ENCODE data around the gene CCDC159.

CCDC159 gene

DNA sequence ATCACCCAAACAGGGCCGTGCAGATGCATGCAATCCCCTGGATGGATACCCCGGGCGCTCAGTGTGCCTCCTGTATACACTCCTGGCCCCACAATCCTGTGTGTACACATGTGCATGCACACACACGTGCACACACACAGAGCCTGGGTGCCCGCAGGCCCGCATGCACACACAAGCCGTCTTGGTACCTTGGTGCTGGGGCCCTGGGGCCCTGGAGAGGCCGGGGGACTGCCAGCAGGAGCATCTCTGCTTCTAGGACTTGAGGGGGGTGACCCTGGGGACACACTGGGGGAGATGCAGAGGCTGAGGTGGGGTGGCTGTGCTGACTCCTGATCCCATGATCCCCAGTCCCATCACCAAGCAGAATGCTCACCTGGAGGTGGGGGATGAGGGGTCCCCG is 53.3 kb downstream of the CCDC159 start:
- DNase-seq, result no peak

DNA sequence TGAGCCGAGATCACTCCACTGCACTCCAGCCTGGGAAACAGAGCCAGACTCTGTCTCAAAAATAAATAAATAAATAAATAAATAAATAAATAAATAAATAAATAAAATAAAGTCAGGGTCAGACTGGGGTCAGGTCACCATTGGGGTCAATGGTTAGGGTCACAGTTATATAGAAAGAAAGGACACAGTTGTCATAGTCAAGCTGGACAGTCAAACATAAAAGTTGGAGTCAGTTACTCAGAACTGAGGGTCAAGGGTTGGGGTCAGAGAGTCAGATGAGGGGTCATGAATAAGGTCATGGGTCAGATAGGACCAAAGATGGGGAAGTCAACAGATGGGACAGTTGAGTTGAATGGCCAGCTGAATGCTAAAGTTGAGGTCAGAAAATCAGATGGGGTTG is 54.5 kb downstream of the CCDC159 start:
- DNase-seq, result no peak

DNA sequence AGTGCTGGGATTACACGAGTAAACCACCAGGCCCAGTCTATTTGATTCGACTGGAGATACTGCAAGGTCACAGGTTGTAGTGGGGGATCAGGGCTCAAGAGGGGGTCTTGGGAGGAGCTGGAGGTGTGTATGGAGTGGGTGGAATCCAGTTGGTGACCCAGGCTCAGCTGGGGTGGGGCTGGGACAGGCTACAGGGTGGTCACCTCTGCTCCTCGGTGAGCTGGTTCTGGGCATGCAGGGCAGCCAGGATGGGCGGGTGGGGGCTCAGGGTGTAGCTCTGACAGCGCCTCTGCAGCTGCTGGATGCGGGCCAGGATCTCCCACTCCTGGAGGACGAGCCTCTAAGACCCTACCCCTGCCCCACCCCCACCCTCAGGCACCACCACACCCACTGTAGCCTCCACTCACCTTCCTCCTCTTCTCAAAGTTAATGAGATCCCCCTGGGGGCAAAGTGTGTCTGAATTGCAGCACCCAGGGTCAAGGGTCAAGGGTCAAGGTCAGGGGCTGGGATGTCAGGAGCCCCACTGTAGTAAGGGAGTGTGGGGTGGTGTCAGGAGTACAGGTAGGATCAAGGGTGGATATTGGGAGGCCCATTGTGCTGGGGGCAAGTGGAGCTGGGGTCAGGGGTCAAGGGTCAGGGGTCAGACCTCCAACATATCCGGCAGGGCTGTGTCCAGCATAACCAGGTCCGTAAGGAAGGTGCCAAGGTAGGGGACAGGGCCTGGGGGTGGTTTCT is 55.7 kb downstream of the CCDC159 start:
- DNase-seq, result no peak

All from NCI-H146 (cell line).